ENCODE data around the gene RUVBL2. TPM values are rescaled to one million over a fixed set of nuclear protein-coding genes. Genes with fewer than 3 reads are reported as not detected.
"Not testable (repeated sequence)": the region's sequence is repeated elsewhere in the genome, so short reads cannot be mapped to it uniquely, and the experiment has no call there.

The RUVBL2 gene
- total RNA-seq, 1 donor from 2014 or later = 81.5 TPM

GRCh38 chr19:49014123-49014869 is 20.6 kb downstream of the RUVBL2 start:
- no peak overlapping the region for H3K27ac Mint-ChIP-seq
- no peaks in the 10 kb centered on the region for H3K9me3 Mint-ChIP-seq (ENCODE audit: low read depth)
- H3K36me3 Mint-ChIP-seq (ENCODE audit: insufficient read depth) = peaks cover 15% of the 10 kb centered on the region
- peaks cover 3% of the 10 kb centered on the region for H3K4me1 Mint-ChIP-seq (ENCODE audit: low read depth)
- H3K4me3 Mint-ChIP-seq (ENCODE audit: low read depth) = no peak overlapping the region
- no peak for DNase-seq (ENCODE audit: low spot score, unreplicated experiment)
- no peak for TF ChIP-seq CTCF (IDR thresholded peaks at IDR 0.05; ENCODE audit: unreplicated experiment)
- peaks cover 15% of the 10 kb centered on the region for H3K27me3 Mint-ChIP-seq

- DNase-seq (ENCODE audit: low spot score, unreplicated experiment) = no peak
- H3K9me3 Mint-ChIP-seq (ENCODE audit: low read depth) = no peaks in the 10 kb centered on the region
- no peak overlapping the region for H3K27ac Mint-ChIP-seq
- TF ChIP-seq CTCF (IDR thresholded peaks at IDR 0.05; ENCODE audit: unreplicated experiment) = no peak
- peaks cover 19% of the 10 kb centered on the region for H3K27me3 Mint-ChIP-seq
- no peak overlapping the region for H3K4me3 Mint-ChIP-seq (ENCODE audit: low read depth)
- peaks cover 3% of the 10 kb centered on the region for H3K4me1 Mint-ChIP-seq (ENCODE audit: low read depth)
- H3K36me3 Mint-ChIP-seq (ENCODE audit: insufficient read depth) = peaks cover 15% of the 10 kb centered on the region
Measured at GRCh38 chr19:49014870-49015255, 21.2 kb downstream of the RUVBL2 start.

- no peak overlapping the region for H3K27ac Mint-ChIP-seq
- H3K4me1 Mint-ChIP-seq (ENCODE audit: low read depth) = peaks cover 3% of the 10 kb centered on the region
- no peak overlapping the region for H3K4me3 Mint-ChIP-seq (ENCODE audit: low read depth)
- no peak for TF ChIP-seq CTCF (IDR thresholded peaks at IDR 0.05; ENCODE audit: unreplicated experiment)
- H3K9me3 Mint-ChIP-seq (ENCODE audit: low read depth) = no peaks in the 10 kb centered on the region
- H3K27me3 Mint-ChIP-seq = peaks cover 33% of the 10 kb centered on the region
- peaks cover 13% of the 10 kb centered on the region for H3K36me3 Mint-ChIP-seq (ENCODE audit: insufficient read depth)
- no peak for DNase-seq (ENCODE audit: low spot score, unreplicated experiment)
Measured at GRCh38 chr19:49016067-49016839, 22.6 kb downstream of the RUVBL2 start.

- H3K4me3 Mint-ChIP-seq (ENCODE audit: low read depth) = peak within 1 kb of the TSS; percentile 35
- H3K27me3 Mint-ChIP-seq = peaks cover 42% of the 10 kb centered on the region
- H3K36me3 Mint-ChIP-seq (ENCODE audit: insufficient read depth) = peaks cover 13% of the 10 kb centered on the region
- no peak within 1 kb of the TSS for H3K27ac Mint-ChIP-seq
- peaks cover 3% of the 10 kb centered on the region for H3K4me1 Mint-ChIP-seq (ENCODE audit: low read depth)
- no peak for TF ChIP-seq CTCF (IDR thresholded peaks at IDR 0.05; ENCODE audit: unreplicated experiment)
- no peaks in the 10 kb centered on the region for H3K9me3 Mint-ChIP-seq (ENCODE audit: low read depth)
- DNase-seq (ENCODE audit: low spot score, unreplicated experiment) = no peak
Measured at GRCh38 chr19:49017041-49017665, 23.5 kb downstream of the RUVBL2 start, which contains the start of gene LHB. TSS of gene LHB (minus strand) at chr19:49017091. CDS start at chr19:49017081, 10 bp downstream.

GRCh38 chr19:49017666-49018351 is 24.1 kb downstream of the RUVBL2 start:
- peak overlapping the region; percentile 35 for H3K4me3 Mint-ChIP-seq (ENCODE audit: low read depth)
- H3K4me1 Mint-ChIP-seq (ENCODE audit: low read depth) = peaks cover 3% of the 10 kb centered on the region
- no peaks in the 10 kb centered on the region for H3K9me3 Mint-ChIP-seq (ENCODE audit: low read depth)
- H3K36me3 Mint-ChIP-seq (ENCODE audit: insufficient read depth) = peaks cover 13% of the 10 kb centered on the region
- H3K27me3 Mint-ChIP-seq = peaks cover 45% of the 10 kb centered on the region
- H3K27ac Mint-ChIP-seq = no peak overlapping the region
- TF ChIP-seq CTCF (IDR thresholded peaks at IDR 0.05; ENCODE audit: unreplicated experiment) = peak; percentile 66
- peak; percentile 59 for DNase-seq (ENCODE audit: low spot score, unreplicated experiment)

GRCh38 chr19:49018388-49019241 is 24.9 kb downstream of the RUVBL2 start:
- not testable (repeated sequence) for H3K4me3 Mint-ChIP-seq (ENCODE audit: low read depth); H3K9me3 Mint-ChIP-seq (ENCODE audit: low read depth); DNase-seq (ENCODE audit: low spot score, unreplicated experiment)

More at GRCh38 chr19:49018388-49019241, 24.9 kb downstream of the RUVBL2 start:
- H3K27ac Mint-ChIP-seq = peak overlapping the region; percentile 65
- peaks cover 13% of the 10 kb centered on the region for H3K36me3 Mint-ChIP-seq (ENCODE audit: insufficient read depth)
- peaks cover 45% of the 10 kb centered on the region for H3K27me3 Mint-ChIP-seq
- not testable (repeated sequence) for H3K4me1 Mint-ChIP-seq (ENCODE audit: low read depth)

All from progenitor cell of endocrine pancreas (in vitro differentiated cells).